HG03460 (cell line): ENCODE data around the gene OGA.

Experiments
- ATAC-seq: cut with Tn5 transposase; IDR thresholded peaks from one replicate; pipeline ENCODE4 v1.9.1; 2021; ENCODE audit not compliant: unreplicated experiment

The OGA gene

DNA sequence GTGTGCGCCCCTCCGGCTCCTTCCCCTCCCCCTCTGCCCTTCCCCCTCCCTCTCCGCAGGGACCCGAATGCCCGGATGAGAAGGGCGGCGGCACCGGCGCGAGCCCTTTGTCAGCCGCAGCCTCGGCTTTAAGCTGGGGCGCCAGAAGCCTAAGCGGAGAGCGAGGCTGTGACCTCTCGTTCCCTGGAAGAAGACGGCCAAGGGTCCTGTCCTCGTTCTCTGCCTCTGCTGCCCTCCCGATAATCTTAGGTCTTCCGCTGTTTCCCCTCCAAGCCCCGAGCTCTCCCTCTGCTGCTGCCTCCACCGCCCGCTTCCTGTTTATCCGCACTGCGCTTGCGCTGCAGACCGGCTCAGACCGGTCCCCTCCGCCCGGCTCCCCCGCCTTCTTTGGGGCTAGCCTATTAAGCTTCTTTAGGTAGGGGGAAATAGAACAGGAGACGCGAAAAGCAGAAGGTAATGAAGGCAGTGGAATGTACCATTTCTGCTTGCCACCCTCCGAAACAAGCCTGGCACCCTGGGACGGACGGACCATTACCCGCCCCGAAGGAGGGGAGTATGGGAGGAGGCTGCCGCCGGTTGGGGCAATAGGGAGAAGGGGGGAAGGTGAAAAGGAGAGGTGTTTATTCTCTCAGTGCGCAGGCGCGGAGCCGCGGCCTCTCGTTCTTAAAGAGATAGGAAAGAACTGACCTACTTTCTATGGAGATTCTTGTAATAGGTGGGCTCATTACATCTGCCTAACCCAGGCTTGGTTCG is at the start of gene OGA:
Gene OGA, minus strand, starts transcription at position 326 of the 753 bp plus-strand sequence. CDS start 422 bp downstream, outside the sequence.
- peak; percentile 83 for ATAC-seq

DNA sequence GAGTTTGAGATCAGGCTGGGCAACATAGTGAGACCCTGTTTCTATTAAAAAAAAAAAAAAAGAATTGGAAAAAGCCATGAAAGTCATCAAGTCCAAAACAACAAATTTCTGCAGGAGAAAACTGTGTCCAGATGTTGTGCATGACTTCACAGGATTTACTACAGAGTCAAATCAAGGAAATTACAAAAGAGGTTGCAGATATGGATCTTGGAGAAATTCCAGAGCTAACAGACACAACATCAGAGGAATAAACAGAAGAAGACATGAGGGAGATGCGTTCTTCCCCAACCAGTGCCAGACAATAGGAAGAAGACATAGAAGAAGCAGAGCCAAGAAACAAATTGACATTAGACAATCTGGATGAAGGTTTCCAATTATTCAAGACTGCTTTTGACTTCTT is 49.7 kb upstream of the OGA start:
- ATAC-seq = no peak

DNA sequence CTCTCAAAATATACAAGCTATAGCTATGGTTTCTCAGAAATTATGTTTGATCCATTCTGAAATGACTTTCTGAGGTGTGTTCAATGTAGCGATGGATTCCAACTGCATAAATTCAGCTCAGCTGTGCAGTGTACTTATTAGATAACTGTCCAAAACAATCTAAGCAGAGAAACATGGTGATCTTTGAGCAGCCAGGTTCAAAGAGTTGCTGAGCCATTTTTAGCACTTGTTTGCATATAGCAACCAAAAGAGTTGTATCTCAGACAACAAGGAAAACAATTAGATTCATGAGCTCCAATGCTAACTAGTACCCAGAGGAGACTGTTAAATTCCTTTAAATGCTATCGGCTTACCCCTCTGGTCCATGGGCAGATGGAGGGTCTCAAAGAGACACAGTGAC is 41.3 kb upstream of the OGA start:
- no peak for ATAC-seq

DNA sequence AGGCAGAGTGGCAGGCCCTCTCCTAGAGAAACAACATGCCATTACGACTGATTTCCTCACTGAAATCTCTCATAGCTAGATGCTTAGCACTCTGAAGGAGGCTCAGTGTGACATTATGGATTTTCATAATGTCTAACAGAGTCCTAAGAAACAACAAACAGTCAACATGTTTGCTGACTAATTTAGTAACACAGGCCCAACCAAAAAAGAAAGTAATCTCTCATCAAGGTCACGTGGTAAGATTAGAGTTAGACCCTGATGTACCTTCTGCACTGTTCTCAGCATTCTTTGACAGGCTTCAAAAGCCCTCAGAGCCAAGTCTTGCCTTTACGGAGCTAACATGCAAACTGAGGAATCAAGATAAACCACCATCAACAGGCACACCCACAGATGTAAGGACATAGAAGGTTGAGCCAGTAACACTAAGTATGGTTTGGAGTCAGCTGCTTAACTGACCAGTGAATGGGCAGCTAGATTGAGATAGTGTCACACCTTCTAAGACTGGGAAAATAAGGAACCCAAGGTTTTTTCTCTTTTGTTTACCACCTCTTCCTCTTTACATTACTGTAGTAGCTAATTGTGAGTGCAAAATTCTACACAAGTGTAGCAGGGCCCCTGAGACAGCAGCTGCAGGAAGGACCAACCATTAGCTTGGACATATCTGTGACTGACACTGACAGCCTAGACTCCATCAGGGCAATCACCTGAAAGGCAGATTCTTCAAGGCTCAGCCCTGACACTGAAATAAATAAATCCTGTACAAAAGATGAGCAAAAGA is 40.7 kb upstream of the OGA start:
- no peak for ATAC-seq

DNA sequence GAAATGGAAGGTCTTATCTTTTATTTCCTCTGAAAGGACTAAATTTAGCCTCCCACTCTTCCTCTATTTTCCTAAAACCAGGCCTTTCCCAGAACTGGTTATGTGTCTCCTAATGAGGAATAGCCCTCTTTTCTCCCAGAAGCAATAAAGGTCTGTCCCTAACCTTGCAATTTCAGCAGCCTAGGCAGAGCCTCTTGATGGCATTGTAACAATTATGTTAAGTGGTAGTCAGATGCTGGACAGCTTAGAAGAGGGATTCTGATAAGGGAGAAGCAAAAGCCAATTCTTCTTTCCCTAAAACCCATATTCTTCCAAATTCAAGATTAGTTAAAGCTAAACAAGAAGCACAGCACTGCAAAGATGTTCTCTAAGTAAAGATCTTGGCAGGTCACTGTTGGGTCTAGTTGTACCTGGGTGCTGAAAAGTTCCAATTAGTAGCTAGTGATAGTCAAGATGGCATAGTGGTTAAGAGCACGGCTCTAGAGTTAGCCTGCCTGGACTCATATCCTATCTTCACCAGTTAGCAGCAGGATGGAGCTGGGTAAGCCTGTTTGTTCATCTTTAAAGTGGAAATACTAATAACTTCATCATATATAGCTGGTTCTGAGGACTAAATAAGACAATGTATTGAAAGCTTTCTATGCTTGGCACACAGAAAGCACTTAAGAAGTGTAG is 39.7 kb upstream of the OGA start:
- ATAC-seq = no peak

DNA sequence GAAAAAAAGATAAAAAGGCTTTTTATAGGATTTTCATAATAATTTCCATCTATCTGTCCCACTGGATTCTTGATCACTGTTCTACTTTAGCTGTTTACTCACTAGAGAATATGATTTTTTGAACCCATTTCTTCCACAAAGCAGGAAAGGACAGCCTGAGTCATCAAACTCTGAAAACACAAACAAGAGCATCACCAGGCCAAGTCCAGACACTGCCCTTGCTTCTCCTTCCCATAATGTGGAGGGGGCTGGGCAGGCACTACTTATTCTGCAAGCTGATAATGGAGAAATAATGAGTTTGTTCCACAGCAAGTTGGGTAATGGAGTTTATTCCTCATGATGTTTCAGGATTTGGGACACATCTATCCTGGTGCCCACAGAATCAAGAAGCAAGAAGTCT is 38.4 kb upstream of the OGA start:
- ATAC-seq = no peak

DNA sequence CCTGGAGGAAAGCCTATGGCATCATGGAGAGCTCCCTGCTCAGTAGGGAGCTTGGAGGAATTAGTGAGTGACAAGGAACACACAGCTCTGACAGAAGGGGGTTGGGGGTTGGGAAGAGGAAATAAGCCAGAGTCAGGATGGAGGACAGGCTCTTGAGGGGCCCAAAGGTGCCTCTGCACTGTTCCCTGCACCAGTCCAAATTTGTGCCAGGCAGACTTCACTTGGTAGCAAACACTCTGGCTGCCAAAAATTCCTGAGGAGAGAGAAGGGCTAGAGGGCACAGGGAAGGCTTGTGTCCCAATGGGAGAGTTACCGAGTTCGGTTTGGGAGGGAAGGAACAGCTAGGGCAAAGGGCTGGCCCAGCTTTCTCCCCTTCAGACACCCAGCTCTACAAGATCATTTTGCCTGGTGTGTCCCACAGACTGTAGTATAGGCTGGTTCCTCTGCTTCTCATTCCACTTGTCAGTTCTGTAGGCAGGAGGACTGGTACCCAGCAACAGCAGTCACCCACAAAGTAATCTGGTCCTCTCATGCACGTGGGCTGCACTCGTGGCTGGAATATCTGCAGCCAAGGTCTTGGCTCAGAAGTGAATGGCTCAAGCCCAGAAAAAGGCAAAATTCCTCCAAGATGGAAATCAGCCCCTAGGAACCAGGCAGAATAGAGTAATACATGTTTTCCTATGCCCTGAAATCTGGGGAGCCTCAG is 33.3 kb upstream of the OGA start:
- ATAC-seq = no peak

DNA sequence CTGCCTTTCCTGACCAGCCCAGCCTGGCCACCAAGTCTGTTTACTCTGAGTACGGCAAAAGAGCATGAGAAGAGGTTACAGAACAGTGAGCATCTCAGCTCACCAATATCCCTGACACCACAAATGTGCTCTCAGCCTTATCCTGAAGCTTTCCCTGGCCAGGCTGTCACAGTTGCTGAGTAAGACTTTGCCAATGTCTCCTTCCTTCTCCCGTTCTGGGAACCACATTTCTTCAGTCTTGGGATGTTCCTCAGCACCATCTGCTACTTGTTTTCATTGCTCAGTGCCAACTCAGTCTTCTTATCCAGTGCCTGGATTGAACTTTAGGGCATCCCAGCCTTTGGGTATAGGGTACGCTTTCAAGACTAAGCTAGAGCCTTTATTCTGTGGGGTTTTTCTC is 32.5 kb upstream of the OGA start:
- ATAC-seq = no peak

DNA sequence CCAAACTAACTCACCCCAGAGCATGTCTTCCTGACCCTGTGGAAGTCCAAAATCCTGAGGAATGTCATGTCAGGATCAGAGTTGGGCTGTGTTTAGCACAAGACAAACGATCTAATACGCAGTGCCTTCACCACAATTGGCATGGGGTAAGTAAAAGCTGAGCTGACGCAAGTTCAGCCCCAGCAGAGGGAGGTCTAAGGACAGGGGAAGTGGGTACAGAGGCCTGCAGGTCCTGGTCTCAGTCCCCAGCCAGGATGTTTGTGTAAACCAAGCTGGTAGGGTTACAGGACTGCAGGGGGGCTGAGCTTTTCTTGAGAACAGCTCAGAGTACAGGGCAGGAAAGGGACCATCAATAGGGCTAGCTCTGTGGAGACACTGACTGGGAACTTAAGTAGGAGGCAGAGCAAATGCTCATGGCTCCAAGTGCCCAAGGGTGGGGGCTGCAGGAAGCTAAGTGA is 30.7 kb upstream of the OGA start:
- ATAC-seq = no peak

DNA sequence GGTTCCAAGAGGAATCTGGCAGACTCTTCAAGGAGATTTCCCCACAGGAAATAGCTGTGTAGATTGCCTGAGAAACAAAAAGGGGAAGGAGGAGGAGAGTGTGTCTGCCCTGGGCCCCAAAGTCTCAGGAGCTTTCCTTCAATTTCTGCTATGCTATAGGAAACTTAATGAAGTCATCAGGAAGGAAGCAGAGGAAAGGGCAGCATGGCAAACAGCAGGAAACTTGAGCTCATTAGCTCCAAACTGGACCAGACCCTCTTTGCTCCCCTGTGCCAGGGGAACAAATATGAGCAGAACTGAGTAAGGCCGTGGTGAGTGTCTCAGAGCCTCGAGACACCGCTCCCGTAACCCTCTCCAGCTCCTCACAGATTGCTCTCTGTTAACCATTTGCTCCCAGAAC is 30.2 kb upstream of the OGA start:
- ATAC-seq = no peak

DNA sequence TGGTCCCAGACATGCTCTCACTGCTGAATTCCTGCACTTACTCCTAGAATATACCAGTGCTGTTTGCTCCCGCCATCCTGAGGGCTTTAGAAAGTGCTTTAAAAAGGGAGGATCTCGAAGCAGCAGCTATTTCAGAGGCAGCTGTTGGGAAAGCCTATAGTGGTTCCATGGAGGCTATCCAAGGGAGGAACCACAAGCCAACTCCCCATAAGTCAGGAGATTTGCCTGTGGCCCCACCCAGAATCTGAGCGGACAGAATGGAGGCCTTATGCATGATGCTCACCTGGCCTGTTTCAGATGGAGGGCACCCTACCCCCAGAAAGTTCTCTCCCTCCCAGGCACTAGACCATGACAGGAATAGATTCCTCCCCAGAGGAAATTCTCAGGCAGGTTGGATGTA is 27.6 kb upstream of the OGA start:
- ATAC-seq = no peak

DNA sequence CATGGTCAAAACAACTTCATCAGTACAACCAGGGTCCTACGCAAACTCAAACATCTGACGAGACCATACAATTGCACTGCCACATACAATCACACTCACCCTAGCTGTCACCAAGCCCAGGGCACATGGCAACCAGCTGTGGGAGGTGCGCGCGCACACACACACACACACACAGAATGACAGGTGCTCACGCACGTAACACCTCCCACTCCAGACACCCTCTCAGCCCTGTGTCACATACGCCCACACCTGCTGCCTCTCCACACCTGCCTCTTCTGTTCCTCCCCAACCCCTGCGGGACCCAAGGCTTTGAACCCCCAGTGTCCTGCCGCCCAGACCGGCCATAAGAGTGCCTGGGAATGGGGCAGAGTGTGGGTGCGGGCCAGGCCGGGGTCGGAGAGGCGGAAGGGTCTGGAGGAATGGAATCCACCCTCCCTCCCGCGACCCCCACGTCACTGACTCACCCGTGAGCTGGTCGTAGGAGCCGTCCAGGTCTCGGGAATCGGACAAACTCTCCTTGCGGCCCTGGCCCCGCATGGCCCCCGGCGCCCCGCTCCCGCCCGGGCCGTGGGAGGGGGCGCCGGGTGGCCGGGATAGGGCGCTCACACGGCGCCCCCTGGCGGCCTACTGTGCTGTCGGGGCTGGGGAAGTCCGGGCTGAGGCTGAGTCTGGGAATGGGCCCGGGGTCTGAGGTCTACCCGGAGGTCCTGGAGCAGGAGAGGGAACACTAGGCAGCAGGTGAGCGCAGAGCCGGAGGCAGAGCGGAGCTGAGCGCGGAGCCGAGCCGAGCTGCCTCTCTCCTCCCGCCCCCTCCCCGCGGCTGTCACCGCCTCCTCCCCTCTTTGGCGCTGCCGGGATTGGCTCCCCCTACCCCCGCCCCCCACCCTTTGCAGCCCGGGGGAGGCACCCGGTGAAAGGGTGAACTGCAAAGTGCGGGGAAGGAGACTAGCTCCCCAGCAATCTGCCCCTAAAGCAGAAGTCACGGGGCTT is 25.1 kb upstream of the OGA start, which contains the start of gene KCNIP2:
Gene KCNIP2, minus strand, starts transcription at position 769 of the 990 bp plus-strand sequence. Its CDS starts 232 bp downstream, at position 537.
- no peak for ATAC-seq

DNA sequence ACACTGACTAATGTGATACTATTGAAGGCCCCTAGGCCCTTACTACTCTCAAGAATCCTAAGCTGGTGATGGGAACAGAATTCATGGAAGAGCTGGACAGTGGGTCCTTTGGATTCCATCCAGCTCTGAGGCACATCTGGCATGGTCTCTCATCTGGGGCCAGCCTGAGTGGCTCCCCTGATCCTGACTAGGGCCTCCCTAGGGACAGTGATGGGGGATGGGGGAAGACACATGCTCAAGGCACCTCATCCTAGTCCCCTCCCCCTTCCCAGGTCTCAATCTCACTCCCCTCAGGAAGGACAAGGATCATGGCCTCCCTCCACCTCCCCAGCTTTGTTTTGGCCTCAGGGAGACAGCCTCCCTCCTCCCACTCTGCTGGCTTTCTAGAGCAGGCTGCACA is 23.6 kb upstream of the OGA start:
- no peak for ATAC-seq

DNA sequence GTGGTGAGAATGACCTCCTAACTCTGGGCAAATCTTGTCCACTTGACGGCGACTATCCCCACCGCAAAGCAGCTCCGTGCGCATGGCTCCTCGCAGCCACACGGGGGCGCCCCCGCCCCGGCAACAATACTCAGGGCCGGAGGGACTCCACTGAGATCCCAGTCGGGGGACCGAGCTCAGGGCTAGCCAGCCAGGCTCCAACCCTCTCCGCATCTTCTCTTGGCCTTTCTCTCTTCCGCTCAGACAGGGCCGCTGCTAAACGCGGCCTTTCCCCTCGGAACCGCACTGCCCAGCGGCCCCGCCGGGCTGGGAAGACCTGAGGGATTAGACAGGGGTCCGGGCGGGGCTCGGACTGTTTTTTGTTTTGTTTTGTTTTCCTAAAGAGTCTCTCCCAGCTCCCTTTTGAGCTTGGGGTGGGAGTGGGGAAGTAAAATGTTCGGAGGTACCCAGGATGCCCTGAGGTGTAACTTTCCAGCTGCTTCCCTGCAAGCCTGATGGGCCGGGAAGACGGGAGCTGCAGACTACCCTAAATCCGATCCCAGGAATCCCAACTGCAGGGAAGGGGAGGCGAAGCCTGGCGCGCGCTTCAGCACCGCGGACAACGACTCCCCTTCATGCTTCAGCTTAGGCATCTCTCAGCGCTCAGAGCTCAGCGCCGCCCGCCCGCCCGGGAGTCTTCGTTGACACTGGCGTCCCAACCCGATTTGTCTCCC is 22.7 kb upstream of the OGA start:
- peak; percentile 51 for ATAC-seq

DNA sequence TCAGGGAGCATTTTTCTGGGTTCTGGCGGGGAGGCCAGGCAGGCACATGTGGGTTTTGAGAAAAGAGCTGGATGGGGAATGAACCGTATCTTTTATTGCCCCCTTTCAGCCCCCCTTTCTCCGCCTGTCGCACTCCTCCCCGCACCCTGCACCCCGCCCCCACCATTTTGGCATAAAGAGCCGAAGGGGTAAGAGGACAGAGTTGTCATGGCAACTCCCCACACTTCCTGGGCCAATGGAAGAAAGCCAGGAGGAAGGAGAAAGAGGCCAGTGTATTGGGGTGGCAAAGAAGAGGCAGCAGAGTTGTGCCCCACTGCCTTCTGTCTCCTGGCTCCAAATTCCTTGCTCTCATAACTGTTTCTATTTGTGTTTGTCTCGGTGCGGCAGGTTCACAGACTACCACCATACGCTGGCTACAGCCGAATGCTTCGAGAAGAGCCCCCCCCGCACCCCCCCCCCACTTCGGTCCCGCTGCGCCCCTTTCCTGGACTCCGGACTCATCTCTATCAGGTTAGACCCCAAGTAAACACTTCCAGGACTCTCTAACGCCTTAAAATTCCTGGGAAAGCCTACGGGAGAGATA is 21.9 kb upstream of the OGA start:
- no peak for ATAC-seq

DNA sequence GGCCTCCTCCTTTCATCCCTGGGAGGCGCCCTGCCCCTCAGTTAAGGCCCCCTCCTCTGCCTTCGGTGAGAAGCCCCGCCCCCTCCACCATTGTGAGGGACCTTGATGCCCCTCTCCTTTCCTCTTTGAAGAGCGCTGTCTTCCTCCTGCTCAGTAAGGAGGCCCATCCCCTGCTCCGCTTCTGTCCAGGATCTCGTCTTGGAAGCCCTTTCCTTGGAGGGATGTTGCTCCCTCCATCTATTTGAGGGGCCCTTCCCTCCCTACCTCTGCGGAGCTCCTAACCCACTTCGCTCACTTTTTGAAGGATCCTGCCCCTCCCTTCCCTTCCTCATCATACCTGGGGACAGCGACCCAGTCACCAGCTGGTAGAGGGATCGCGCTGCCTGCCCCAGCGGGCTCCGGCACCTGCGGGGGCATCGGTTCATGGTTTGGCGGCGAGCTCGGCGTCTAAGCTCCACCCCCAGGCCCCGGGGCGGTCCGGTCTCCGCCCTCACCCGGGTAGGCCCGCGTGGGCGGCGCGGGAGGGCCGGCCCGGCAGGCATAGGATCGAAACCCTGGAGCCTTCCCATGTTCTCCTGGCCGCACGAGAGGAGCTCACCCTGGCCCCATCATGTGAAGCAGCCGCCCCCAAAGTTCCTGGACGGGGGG is 21.3 kb upstream of the OGA start:
- no peak for ATAC-seq

DNA sequence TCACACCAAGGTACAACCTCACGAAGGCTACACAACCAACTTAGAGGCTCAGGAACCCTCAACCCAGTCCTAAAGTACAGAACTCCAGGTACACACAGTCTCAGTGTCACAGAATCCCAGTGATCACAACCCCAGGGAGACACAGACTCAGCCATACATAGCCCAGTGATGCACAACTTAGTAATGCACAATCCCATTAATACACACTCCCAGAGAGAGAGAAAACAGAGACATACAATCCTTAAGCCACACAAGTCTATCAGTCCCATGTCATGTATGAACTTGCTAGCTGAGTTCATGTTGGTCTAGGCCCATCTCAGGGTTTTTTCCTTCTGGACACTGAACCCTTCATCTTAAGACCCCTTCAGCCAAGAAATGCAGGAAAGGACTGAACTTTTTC is 20.8 kb upstream of the OGA start:
- no peak for ATAC-seq

DNA sequence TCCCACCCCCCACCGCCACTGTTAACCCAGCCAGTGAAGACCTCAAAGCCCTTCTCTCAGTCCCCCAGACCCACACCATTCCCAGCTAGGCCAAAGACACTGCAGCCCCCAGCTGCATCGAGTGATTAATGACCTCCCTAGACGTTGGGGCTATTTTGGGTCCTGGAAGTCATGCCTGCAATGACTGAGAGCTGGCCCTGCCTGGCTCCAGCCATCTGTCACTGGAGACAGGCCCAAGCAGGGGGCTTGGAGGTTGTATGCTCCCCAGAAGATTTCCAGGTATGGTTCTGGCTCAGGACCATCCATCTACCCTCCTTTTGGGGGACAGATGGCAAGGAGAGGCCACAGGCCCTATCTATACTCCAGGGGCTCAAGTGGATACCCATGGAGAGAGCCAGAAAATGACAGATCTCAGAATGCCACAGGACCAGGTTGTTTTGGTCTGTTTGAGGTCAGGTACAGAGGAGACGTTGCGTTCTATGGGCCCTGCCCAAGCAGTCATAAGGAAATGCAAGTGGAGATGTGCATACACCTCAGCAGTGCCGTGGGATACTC is 20.2 kb upstream of the OGA start:
- ATAC-seq = no peak
